Panc1 (cell line): ENCODE measurements around the gene NAA38.

ENCODE experiments used
- POLR2AphosphoS5 ChIP-seq: IDR thresholded peaks from 2 replicates; pipeline ENCODE4 v1.6.1; 2012; ENCODE audit warnings: mild to moderate bottlenecking, low read depth, low read length, moderate library complexity
- TF ChIP-seq, protein P1 (sequence below): fragments of 450-650 bp; IDR thresholded peaks from 2 replicates; pipeline ENCODE4 v1.5.1; 2017; ENCODE audit warnings: mild to moderate bottlenecking

DNA sequence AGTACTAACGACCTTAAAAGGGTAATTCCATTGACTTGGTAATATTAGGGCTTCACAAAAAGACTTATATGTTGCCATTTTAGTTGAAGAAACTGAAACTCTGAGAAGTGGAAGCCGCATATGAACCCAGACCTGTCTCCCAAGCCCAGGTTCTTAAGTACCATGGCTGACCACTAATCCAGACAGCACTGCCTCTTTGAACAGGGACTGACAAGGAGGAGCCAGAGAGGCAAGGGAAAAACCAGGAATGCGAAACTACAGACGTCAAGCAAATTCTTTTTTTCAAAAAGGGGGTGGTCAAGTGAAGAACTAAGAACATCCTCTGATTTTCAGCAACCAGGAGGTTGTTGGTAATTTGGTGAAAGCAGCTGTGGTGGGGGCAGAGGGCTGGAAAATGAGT, 15.7 kb upstream of the NAA38 start:
- TF ChIP-seq, protein P1, sequence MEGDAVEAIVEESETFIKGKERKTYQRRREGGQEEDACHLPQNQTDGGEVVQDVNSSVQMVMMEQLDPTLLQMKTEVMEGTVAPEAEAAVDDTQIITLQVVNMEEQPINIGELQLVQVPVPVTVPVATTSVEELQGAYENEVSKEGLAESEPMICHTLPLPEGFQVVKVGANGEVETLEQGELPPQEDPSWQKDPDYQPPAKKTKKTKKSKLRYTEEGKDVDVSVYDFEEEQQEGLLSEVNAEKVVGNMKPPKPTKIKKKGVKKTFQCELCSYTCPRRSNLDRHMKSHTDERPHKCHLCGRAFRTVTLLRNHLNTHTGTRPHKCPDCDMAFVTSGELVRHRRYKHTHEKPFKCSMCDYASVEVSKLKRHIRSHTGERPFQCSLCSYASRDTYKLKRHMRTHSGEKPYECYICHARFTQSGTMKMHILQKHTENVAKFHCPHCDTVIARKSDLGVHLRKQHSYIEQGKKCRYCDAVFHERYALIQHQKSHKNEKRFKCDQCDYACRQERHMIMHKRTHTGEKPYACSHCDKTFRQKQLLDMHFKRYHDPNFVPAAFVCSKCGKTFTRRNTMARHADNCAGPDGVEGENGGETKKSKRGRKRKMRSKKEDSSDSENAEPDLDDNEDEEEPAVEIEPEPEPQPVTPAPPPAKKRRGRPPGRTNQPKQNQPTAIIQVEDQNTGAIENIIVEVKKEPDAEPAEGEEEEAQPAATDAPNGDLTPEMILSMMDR: no peak
- no peak for TF ChIP-seq POLR2AphosphoS5
